GM19372 (cell line): ENCODE data around the gene MFSD2B.
"Not testable (repeated sequence)": the region's sequence is repeated elsewhere in the genome, so short reads cannot be mapped to it uniquely, and the experiment has no call there.

Experiments used
- ATAC-seq: cut with Tn5 transposase; IDR thresholded peaks from one replicate; pipeline ENCODE4 v1.9.1; 2021; ENCODE audit warnings: mild to moderate bottlenecking, low read depth, moderate library complexity; ENCODE audit not compliant: unreplicated experiment

Gene MFSD2B

DNA sequence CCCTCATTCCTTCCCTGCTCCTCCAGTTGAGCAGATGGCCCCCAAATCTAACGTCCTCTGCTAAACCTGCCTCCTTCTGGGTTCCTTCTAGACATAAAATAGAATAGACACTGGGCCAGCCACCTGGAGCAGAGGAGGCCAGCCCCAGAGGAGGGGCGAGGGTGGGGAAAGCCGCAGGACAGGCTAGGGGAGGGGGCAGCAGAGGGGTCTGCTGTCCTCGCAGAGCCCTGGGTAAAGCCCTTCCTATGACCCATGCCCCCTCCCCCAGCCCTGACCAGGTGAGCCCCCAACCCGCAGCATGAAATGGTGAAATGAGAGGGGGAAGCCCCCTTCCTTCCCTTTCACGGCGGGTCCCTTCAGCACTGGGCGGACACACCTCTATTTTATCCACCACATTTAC, 7.8 kb downstream of the MFSD2B start:
- no peak for ATAC-seq

- no peak for ATAC-seq
These were observed 8.4 kb downstream of the MFSD2B start for GRCh38 chr2:24018241-24018640.

DNA sequence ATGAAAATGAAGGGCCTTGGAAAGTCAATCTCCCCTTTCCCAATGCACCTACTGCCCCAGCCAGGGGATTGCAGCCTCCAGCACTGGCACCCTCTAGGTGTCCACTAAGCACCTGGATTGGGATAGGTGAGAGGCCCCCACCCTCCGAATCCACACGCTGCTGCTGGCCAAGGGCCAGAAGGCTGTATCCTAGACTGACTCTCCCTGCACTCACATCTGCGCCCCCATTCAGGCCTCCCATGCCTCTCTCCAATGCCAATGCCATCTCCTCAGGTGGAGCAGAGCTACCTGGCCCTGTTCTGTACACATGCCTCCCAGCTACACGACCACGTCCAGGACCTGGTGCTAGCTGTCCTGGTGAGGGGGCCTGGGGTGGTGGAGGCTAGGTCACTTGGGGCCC, 9.8 kb downstream of the MFSD2B start:
- ATAC-seq: no peak

DNA sequence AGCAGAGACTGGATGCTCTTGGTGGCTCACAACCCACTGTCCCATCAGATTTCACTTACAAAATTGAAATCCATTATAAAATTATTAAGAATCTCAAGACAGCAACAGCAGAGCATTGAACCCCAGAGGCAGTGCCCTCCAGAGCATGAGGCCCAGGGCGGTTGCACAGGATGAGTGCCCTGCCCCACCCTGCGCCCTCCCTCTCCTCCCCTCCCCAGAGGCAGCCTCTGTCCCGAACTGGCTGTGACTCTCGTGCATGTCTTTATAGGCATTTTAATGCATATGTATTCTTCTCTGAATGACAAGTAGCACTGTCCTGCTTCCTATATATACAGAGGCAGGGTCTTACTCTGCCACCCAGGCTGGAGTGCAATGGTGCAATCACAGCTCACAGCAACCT, 10.4 kb downstream of the MFSD2B start:
- ATAC-seq: no peak

- no peak for ATAC-seq
These were observed 11.5 kb downstream of the MFSD2B start for GRCh38 chr2:24021122-24021998.

DNA sequence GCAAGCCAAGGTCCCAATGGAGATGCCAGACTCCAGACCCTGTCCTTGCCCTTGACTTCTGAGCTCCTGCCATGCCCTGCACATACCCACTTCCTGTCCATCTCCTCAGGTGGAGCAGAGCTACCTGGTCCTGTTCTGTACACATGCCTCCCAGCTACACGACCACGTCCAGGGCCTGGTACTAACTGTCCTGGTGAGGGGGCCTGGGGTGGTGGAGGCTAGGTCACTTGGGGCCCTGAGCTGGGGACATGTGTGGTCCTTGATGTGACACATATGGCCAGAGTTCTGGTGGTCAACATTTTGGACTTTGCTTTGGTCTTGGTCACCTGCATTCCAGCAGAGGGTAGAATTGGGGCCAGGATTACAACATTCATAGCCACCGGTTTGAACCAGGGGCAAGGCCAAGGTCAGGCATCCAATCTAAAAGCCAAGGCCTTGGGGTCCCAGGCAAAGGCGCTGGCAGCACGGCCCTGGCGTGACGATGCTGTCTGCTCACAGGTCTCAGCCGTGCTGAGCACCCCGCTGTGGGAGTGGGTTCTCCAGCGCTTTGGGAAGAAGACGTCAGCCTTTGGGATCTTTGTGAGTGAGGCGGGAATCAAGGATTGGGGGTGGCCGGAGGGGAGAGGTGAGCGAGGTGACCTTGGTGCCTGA, 12.6 kb downstream of the MFSD2B start:
- no peak for ATAC-seq

GRCh38 chr2:24022975-24023575, 13.2 kb downstream of the MFSD2B start:
- ATAC-seq: no peak

DNA sequence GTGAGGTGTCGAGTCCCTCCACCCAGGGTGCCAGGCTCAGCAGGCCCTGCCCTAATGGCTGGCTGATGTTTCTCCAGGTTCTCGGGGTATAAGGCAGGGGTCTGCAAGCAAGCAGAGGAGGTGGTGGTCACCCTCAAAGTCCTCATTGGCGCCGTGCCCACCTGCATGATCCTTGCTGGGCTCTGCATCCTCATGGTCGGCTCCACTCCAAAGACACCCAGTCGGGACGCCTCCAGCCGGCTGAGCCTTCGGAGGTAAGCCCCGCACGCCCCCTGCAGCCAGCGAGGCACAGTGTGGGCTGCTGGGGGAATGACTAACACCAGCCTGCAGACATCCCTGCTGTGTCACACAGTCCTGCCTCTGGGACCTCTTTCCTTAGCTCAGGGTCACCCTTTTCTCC, 14.1 kb downstream of the MFSD2B start:
- ATAC-seq: no peak

DNA sequence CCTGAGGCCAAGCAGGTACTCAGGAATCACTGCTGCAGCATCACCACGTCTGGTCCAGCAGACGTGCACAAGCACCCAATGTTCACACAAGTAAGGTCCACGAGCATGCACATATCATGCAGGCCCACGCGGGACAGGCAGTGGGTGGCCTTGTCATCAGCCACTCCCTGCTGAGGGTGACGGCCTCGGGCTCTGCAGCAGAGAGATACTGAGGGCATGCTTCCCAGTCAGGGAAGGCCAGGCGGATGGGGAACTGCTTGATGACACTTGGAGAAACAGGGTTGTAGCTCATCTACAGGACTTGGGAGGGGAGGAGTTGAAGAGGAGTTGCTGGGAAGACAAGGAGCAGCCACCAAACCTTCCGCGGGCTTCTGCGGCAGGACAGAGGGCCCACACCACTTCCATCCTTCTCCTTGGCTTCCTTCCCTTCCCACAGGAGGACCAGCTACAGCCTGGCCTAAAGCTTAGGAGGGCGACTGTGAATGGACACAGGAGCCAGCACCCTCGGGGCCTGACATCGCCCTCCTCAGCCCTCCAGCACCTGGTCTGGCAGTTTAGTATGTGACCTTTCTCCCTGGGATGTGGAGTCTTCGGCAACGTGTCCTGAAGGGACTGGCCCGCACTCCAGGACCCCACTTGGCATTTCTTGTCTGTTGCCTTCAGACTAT, 15.2 kb downstream of the MFSD2B start:
- ATAC-seq: no peak

DNA sequence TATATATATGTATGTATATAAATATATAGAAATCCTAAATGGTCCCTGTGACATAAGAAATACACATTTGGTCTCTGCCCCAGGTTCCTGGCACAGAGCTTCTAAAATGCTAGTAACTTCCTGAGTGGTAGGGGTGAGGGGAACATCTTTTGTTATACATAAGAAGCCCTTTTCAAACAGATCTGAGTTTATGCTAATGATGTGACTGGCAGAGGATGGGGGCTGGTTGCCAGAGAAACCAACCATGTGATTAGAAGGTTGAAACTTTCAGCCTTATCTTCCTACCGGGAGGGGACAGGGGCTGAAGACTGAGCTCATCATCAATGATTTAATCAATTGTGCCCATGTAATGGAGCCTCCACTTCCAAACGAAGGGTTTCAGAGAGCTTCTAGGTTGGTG, 16.3 kb downstream of the MFSD2B start:
- no peak for ATAC-seq

DNA sequence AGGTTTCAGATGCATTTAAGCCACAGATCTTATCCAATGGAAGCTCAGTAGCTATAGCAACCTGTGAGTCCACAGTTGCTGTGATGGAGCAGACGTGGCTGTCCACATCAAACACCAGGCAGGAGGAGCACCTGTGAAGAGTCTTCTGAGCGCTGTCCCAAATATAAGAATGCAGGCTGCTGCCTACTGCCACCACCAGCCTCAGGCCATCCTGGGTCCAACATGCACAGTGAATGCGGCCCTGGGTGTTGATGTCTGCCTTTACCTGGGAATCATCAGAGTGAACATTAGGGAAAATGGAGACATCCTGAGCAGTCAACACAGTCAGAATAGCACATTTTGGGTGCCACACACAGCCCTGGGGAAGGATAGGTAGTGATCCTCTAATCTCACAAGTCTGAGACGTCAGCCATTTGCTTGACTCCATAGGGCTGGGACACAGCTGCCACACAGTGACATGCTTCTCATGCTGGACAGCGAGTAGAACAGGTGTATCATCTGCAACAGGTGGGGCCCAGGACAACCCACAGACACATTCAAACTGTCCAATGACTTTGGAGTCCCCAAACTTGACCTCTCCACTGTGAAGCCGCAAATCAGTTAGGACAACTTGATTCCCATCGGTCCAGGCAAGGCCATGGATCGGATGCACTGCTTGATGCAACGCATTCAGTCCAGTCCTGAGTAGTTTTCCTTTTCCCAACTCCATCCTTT, 29.1 kb downstream of the MFSD2B start:
- no peak for ATAC-seq

DNA sequence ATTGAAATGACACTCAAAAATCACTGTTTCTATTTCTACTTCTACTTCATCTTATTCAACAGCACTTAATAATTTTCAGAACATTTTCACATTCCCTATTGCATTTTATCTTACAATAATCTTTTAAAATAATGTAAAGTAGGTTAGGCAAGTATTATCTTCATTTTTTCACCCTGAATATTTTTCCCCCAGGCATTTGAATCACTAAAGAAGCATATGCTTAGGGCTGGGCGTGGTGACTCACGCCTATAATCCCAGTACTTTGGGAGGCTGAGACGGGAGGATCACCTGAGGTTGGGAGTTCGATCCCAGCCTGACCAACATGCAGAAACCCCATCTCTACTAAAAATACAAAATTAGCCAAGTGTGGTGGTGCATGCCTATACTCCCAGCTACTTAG, 30.6 kb downstream of the MFSD2B start:
- ATAC-seq: no peak

- ATAC-seq: not testable (repeated sequence)
These were observed 33.2 kb downstream of the MFSD2B start for GRCh38 chr2:24043133-24043532.

- no peak for ATAC-seq
These were observed 35.9 kb downstream of the MFSD2B start for GRCh38 chr2:24045511-24046508.

- no peak for ATAC-seq
These were observed 36.7 kb downstream of the MFSD2B start for GRCh38 chr2:24046599-24046929.

- peak; percentile 98 for ATAC-seq
These were observed 37.2 kb downstream of the MFSD2B start, which contains the start of gene WDCP for GRCh38 chr2:24046930-24047702. TSS of gene WDCP (minus strand) at chr2:24047391. CDS start at chr2:24039494, 7,897 bp downstream.

DNA sequence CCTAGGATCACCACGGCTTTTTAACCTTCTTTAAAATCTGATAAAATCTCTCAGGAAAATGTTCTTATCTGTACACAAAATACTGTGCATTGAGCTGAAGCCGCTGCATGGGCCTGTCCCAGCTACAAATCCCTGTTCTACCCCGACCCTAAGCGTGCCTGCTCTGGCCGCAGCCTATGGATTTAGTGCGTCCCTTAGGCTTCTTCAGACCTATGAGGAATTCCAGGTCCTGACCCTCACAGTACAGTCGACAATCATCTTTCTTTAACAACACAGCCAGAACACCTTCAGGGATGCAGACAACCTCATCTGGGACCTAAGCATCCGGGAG, 37.8 kb downstream of the MFSD2B start:
- no peak for ATAC-seq

- no peak for ATAC-seq
These were observed 39.0 kb downstream of the MFSD2B start for GRCh38 chr2:24048769-24049484.
